ENCODE data around the gene NOM1. TPM values are rescaled to one million over a fixed set of nuclear protein-coding genes. Genes with fewer than 3 reads are reported as not detected.

NOM1 gene
- total RNA-seq, 2 experiments from 2014 or later, result 25.5 to 27.6 TPM

GRCh38 chr7:156954941-156955340, 5.4 kb downstream of the NOM1 start:
- intact Hi-C loops (cut with DNase I, micrococcal nuclease), result loop anchor here in 1 of 2 experiments (10.0 kb wide), 1 partner anchor 1310 kb away; the partner anchor contains the start of gene RBM33
- peaks cover 70% of the 10 kb centered on the region for H3K36me3 ChIP-seq (ENCODE audit: insufficient read depth, low read length)
- no peaks in the 10 kb centered on the region for H3K9me3 ChIP-seq (ENCODE audit: control insufficient read depth in 1 of 2, insufficient read depth in 1 of 2, low read length in 2 of 2)
- H3K27ac Mint-ChIP-seq, result no peak overlapping the region
- POLR2A ChIA-PET, result no interaction called here
- no peak overlapping the region for H3K4me3 ChIP-seq (ENCODE audit: low read length)
- H3K27me3 Mint-ChIP-seq, result no peaks in the 10 kb centered on the region
- no peak overlapping the region for H3K27ac ChIP-seq (ENCODE audit: low read depth in 1 of 2, low read length in 2 of 2)
- no peak for DNase-seq
- H3K9me3 Mint-ChIP-seq, result no peaks in the 10 kb centered on the region
- peaks cover 26% of the 10 kb centered on the region for H3K4me1 Mint-ChIP-seq (ENCODE audit: low read depth)
- no peak for TF ChIP-seq CTCF (IDR thresholded peaks at IDR 0.05)
- CTCF ChIA-PET, result no interaction called here
- ATAC-seq (ENCODE audit: poor library complexity), result no peak
- H3K4me3 Mint-ChIP-seq, result no peak overlapping the region
- no peaks in the 10 kb centered on the region for H3K27me3 ChIP-seq (ENCODE audit: control insufficient read depth in 1 of 2, insufficient read depth in 2 of 2, low read length in 2 of 2)
- peaks cover 84% of the 10 kb centered on the region for H3K36me3 Mint-ChIP-seq (ENCODE audit: low read depth)
- H3K4me1 ChIP-seq (ENCODE audit: insufficient read depth, low read length), result peaks cover 21% of the 10 kb centered on the region

- Mint-ChIP-seq H3K27ac (no peak overlapping the region), H3K27me3 (no peaks in the 10 kb centered on the region), H3K4me3 (no peak overlapping the region), H3K9me3 (no peaks in the 10 kb centered on the region), H3K4me1 (ENCODE audit: low read depth) (peaks cover 10% of the 10 kb centered on the region), H3K36me3 (ENCODE audit: low read depth) (peaks cover 90% of the 10 kb centered on the region)
- no peak overlapping the region for H3K4me3 ChIP-seq (ENCODE audit: low read length)
- CTCF ChIA-PET, result no interaction called here
- TF ChIP-seq CTCF (IDR thresholded peaks at IDR 0.05), result no peak
- intact Hi-C loops (cut with DNase I, micrococcal nuclease), result loop anchor here in 1 of 2 experiments (10.0 kb wide), 1 partner anchor 1312 kb away; the partner anchor contains the start of gene RBM33
- no peaks in the 10 kb centered on the region for H3K9me3 ChIP-seq (ENCODE audit: control insufficient read depth in 1 of 2, insufficient read depth in 1 of 2, low read length in 2 of 2)
- H3K27me3 ChIP-seq (ENCODE audit: control insufficient read depth in 1 of 2, insufficient read depth in 2 of 2, low read length in 2 of 2), result no peaks in the 10 kb centered on the region
- ATAC-seq (ENCODE audit: poor library complexity), result no peak
- peaks cover 4% of the 10 kb centered on the region for H3K4me1 ChIP-seq (ENCODE audit: insufficient read depth, low read length)
- H3K27ac ChIP-seq (ENCODE audit: low read depth in 1 of 2, low read length in 2 of 2), result no peak overlapping the region
- peaks cover 87% of the 10 kb centered on the region for H3K36me3 ChIP-seq (ENCODE audit: insufficient read depth, low read length)
- no peak for DNase-seq
- POLR2A ChIA-PET, result no interaction called here
These were observed 7.2 kb downstream of the NOM1 start for GRCh38 chr7:156956727-156957126.

GRCh38 chr7:156962145-156962544, 12.6 kb downstream of the NOM1 start:
- intact Hi-C loops (cut with DNase I, micrococcal nuclease), result no loop called here
- TF ChIP-seq CTCF (IDR thresholded peaks at IDR 0.05), result no peak
- ATAC-seq (ENCODE audit: poor library complexity) (no peak), DNase-seq (no peak)
- Mint-ChIP-seq H3K4me1 (ENCODE audit: low read depth) (no peaks in the 10 kb centered on the region), H3K9me3 (no peaks in the 10 kb centered on the region), H3K27ac (no peak overlapping the region), H3K36me3 (ENCODE audit: low read depth) (peaks cover 93% of the 10 kb centered on the region), H3K4me3 (no peak overlapping the region), H3K27me3 (no peaks in the 10 kb centered on the region)
- Histone ChIP-seq H3K4me1 (ENCODE audit: insufficient read depth, low read length) (no peaks in the 10 kb centered on the region), H3K27ac (ENCODE audit: low read depth in 1 of 2, low read length in 2 of 2) (no peak overlapping the region), H3K36me3 (ENCODE audit: insufficient read depth, low read length) (peaks cover 90% of the 10 kb centered on the region), H3K4me3 (ENCODE audit: low read length) (no peak overlapping the region), H3K27me3 (ENCODE audit: control insufficient read depth in 1 of 2, insufficient read depth in 2 of 2, low read length in 2 of 2) (no peaks in the 10 kb centered on the region), H3K9me3 (ENCODE audit: control insufficient read depth in 1 of 2, insufficient read depth in 1 of 2, low read length in 2 of 2) (no peaks in the 10 kb centered on the region)
- ChIA-PET CTCF (no interaction called here), POLR2A (no interaction called here)
